ENCODE measurements around the gene HSPA9.
A peak's percentile ranks its signal among the peaks of the same experiment; 100 is the strongest.

Gene HSPA9

GRCh38 chr5:138575194-138576015 is at the start of gene HSPA9:
Gene HSPA9 (minus strand): TSS chr5:138575401. CDS start chr5:138575318, 83 bp downstream.
- DNase-seq = peak; percentile 98 to 99

DNA sequence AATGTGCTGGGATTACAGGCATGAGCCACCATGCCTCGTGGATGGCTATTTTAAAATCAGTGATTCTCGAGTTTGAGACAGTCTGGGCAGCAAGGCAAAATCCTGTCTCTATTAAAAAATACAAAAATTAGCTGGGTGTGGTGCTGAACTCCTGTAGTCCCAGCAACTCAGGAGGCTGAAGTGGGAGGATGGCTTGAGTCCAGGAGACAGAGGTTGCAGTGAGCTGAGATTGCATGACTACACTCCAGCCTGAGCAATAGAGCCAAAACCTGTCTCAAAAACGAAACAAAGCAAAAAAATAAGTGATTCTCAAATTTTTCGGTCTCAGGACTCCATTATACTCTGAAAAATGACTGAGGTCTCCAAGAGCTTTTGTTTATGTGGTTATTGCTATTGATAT is 47.9 kb upstream of the HSPA9 start:
- DNase-seq = no peak

- no peak for DNase-seq
Observed at GRCh38 chr5:138622051-138622450, 46.9 kb upstream of the HSPA9 start.

DNA sequence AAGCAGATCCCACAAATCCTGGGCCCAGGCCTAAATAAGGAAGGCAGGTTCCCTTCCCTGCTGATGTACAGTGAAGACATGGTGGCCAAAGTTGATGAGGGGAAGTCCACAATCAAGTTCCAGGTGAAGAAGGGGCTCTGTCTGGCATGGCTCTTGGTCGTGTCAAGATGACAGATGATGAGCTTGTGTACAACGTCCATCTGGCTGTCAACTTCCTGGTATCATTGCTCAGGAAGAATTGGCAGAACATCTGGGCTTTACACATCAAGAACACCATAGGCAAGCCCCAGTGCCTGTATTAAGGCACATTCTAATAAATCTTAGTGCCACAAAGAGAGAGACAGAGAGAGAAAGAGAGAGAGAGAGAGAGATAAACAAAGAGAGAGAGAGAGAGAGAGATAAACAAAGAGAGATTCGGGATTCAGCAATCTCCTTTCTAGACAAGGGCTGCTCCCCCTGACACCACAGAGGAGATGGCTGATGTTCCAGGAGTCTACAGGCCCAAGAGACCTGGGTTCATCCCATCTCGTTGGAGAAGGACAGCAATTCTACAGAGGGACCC is 45.5 kb upstream of the HSPA9 start:
- peak in 1 of 2 donors; percentile 22 for DNase-seq

- no peak for DNase-seq
Observed at GRCh38 chr5:138616508-138616907, 41.3 kb upstream of the HSPA9 start.

GRCh38 chr5:138615461-138615860 is 40.3 kb upstream of the HSPA9 start:
- no peak for DNase-seq

DNA sequence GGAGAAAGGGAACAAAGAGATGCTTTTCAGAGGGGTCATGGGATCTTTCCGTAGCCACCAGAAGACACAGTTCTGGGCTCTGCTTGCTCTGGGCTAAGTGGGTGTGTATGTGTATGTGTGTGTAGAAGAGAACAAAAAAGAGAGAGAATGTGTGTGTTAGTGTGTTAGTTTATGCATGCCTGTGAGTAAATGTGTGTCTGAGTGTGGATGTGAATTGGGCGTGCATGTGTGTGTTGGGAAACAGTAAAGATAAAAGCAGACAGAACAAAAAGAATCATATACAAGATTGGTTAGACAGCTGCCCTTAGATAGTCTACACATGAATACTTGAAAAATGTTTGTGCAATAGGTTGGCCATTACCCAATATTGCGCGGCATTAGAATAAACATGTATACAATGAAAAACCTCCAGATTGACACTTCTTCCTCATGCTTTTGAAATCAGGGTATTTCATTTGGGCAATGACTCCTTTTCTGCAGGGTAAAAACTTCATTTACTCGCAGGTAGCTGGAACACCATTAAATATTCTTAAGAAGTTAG is 36.5 kb upstream of the HSPA9 start:
- no peak for DNase-seq

DNA sequence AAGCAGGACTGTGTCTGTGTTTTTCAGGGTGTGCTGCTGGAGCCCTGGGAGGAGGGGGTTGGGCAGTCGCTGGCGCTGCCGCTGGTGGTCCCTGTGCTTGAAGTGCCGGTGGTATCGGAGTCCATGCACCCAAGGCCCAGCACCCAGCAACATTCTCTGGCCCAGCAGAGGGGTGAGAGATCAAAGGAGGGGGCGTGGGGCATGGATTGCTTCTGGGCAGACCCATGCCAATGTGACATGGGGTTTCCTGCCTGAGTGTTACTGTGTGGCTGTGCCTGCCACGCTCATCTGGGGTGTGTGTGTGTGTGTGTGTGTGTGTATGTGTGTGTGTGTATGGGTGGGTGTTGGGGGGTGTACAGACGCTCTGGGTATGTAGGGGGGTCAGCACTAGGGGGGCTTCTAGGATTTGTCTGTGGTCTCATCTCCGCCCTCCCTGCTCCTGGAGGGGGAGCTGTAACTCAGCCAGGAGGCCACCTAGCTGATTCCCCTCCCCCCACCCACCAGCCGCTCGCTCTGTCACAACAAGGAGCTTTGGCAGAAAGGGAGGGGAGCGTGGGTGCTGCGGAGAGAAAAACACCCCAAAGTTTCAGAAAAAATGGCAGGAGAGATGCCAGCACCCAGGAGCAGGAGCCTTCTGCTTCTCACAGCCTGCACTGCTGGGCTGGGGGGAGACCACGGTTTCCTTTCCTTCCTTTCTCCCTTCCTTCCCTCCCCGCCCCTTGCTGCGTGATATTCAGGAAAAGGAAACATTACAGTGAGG is 35.9 kb upstream of the HSPA9 start:
- no peak for DNase-seq

DNA sequence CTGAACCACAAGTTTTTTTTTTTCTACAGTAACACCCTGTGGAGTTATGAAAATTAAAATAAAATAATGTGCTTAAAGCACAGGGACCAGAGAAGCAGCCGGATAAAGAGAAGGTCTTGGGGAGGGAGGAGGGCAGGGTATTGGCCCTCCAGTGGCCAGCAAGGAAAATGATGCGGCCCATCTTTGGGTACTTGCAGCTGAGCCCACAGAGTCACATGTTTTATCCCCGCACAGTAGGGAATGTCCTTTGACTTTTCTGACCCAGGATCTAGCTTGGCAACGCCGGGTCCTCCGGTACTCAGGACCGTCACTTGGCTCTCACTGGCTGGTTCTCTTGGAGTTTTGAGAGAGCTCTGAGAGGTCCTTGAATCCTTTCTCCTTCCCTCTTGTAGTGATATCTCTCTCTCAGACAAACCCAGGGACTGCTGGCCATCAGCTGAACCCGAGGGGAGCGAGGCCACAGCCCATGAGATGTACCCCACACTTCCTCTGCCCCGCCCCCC is 35.3 kb upstream of the HSPA9 start:
- DNase-seq = no peak

- DNase-seq = no peak
Observed at GRCh38 chr5:138606378-138607064, 31.3 kb upstream of the HSPA9 start.

DNA sequence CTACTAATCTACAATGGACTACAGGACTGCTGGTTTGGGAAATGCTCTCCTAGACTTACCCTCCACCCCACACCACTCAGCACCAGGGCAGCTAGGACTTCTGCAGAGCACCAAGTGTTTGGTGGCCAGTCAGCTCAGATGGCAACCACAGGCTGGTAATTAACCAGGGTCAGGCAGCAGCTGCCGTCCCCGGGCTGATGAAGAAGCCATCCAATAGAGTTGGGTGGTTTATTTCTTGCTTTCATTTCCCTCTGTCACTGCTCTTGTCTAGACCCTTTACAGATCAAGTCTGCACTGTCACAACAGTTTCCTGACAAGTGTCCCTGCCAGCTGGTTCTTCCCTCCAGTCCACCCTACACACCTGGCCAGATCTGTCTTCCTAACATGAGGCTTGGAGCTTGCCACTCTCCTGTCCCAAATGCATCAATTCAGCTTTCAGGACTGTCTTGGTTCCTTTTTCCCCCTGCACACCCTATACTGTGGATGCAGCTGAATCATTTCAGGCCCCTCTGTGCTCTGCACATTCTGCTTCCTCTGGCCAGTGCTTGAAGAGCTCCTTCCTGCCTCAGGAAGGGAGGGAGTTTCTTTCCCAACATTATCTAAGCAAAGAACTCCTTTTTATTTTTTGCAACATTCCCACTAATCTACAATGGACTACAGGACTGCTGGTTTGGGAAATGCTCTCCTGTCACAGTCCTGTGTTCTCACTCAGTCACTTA is 30.2 kb upstream of the HSPA9 start:
- DNase-seq = peak in 1 of 2 donors; percentile 30

GRCh38 chr5:138604176-138604785 is 29.1 kb upstream of the HSPA9 start:
- DNase-seq = no peak

- no peak for DNase-seq
Observed at GRCh38 chr5:138603249-138603920, 28.2 kb upstream of the HSPA9 start.

DNA sequence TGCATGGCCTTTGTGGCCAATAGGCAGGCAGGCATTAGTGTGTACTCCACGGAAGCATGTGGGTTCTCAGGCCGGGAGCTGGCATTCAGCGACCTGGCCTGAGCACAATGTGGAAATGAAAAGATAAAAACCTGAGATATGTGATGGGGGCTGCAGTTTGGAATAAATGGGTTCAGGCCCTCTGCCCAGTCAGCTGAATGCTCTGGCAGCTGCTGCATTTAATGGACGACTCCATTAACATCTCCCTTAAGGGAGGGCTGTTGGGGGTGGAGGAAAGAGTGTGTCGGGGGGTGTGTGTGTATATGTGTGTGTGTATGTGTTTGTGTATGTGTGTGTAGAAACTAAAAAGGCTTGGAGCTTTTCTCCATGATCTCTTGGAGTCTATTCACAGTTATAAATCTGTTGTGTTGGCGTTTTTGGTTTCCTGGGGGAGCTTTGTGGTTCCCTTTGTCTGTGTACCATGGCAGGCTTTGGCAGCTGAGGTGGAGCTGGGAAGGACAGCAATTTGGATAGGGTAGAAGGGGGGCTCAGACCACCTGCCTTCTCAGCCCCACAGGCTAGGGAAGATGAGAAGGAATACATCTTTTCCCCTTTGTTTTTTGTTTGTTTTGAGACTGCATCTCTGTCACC is 27.3 kb upstream of the HSPA9 start:
- no peak for DNase-seq

DNA sequence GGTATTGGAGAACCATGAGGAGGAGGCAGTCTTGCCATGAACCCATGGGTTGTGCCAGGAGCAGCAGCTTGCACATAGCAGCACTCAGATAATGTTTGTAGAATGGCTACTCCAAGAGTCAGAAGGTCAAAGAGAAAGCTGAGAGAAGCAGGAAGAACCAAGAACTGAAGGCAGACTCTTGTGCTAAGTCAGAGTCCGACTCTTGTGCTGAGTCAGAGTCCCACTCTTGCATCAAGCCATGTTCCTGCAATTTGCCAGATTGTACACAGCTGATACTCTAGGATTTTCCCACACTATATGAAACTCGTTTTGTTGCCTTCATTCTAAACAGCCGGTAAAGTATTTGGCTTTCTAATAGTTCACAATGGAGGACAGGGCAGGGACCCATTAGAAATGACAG is 26.2 kb upstream of the HSPA9 start:
- peak in 1 of 2 donors; percentile 45 for DNase-seq

DNA sequence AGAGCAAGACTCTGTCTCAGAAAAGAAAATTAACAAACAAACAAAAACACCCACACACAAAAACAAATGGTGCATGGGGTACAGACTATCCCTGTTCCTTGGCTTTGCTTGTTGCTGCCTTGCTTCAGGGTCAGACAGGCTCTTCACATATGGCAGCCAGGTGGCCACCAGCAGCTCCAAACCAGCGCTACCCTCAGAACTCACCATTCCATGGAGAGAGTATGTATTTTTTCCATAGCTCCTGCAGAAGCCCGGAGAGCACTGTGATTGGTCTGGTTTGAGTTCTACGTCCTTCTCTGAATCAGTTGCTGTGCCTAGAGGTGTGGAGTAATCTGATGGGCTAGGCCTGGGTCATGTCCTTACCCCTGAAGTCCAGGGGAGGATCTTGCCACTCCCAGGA is 25.2 kb upstream of the HSPA9 start:
- no peak for DNase-seq

DNA sequence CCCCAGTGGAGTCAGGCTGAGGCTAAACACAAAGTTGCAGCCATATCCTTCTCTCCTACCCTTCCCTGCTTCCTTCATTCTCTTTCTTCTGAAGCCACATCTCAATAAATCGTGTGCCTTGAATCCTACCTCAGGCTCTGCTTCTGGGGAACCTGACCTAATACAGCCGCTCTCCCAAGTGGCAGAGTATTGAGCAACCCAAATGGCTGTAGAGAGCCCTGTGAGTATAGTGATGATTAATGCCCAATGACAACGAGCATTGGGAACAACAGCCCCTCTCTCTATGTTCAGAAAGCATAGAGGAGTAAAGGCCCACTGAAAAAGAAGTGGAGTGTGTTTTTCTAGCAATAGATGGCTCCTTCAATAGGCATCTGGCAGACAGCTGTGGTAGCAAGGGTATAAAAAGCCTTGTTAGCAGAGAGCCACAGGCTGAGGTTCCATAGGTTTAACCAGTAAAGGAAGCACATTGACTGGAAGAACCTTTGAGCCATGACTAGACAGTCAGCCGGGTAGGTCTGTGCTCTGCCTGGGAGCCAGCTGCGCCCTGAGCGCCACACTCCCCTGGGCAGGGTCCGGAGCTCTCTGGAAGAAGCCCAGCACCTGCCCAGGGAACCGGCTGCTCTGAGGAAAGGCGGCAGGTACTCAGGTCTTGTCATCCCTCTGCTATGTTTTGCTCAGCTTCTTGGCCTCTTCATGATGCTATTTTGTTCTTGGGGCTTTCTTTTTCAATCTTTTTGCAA is 22.6 kb upstream of the HSPA9 start:
- no peak for DNase-seq

DNA sequence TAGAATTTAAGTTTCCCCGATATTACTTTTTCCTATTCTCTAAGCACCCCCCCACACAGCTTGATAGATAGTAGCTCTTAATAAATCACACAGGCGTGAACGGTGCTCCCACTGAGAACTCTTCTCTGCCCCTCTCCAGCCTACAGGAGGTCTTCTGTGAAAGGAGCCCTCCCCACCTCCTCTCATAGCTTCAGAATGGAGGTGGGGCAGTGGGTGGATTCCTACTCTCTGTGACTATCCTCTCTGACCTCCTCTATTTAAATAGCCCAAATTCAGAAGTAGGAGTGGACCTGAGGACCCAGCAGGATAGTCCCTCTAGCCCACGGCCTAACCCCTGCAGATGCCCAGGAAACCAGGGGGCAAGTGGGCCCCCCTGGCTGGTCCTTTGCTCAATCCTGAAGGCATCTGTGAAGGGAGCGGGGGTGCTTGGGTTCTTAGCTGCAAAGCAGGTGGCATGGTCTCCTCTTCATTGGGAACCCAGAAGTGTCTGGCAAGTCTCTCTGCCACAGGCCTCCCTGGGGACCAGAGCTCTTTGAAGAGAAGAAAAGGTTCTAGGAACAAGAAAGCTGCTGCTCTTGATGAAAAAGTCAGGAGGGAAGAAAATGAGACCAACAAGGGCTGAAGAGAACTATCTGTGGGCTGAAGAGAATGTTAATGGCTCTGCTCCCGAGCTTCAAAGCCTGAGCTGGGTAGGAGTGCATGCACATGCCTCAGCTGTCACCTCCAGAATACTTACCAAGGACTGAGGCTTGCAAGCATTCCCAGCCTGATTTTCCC is 21.1 kb upstream of the HSPA9 start:
- no peak for DNase-seq

Data from bone marrow (tissue), 2 donors.